GM21390 (cell line): Measurements from ENCODE around the gene PDXDC1.
"Not testable (repeated sequence)": the region's sequence is repeated elsewhere in the genome, so short reads cannot be mapped to it uniquely, and the experiment has no call there.

ENCODE experiments used
- ATAC-seq: cut with Tn5 transposase; IDR thresholded peaks from one replicate; pipeline ENCODE4 v1.9.1; 2021; ENCODE audit not compliant: unreplicated experiment

PDXDC1 gene

GRCh38 chr16:15130256-15130932 is 155.6 kb downstream of the PDXDC1 start:
- not testable (repeated sequence) for ATAC-seq

GRCh38 chr16:15130943-15131700 is 156.3 kb downstream of the PDXDC1 start:
- ATAC-seq, result not testable (repeated sequence)

- ATAC-seq, result not testable (repeated sequence)
Observed at GRCh38 chr16:15132719-15133428, 158.0 kb downstream of the PDXDC1 start.

- not testable (repeated sequence) for ATAC-seq
Observed at GRCh38 chr16:15133554-15133953, 158.7 kb downstream of the PDXDC1 start.

GRCh38 chr16:15134752-15135482 is 160.1 kb downstream of the PDXDC1 start:
- ATAC-seq, result not testable (repeated sequence)

GRCh38 chr16:15135483-15136360 is 160.9 kb downstream of the PDXDC1 start:
- ATAC-seq, result not testable (repeated sequence)

- not testable (repeated sequence) for ATAC-seq
Observed at GRCh38 chr16:15137514-15137913, 162.7 kb downstream of the PDXDC1 start.

- not testable (repeated sequence) for ATAC-seq
Observed at GRCh38 chr16:15140444-15141365, 165.9 kb downstream of the PDXDC1 start.

- no peak for ATAC-seq
Observed at GRCh38 chr16:15141586-15141985, 166.8 kb downstream of the PDXDC1 start.

- not testable (repeated sequence) for ATAC-seq
Observed at GRCh38 chr16:15142107-15142890, 167.5 kb downstream of the PDXDC1 start.

GRCh38 chr16:15142891-15143600 is 168.2 kb downstream of the PDXDC1 start:
- ATAC-seq, result not testable (repeated sequence)

- ATAC-seq, result not testable (repeated sequence)
Observed at GRCh38 chr16:15143601-15144091, 168.8 kb downstream of the PDXDC1 start.

GRCh38 chr16:15144092-15144631 is 169.3 kb downstream of the PDXDC1 start:
- not testable (repeated sequence) for ATAC-seq

GRCh38 chr16:15144781-15145417 is 170.1 kb downstream of the PDXDC1 start:
- not testable (repeated sequence) for ATAC-seq

- ATAC-seq, result not testable (repeated sequence)
Observed at GRCh38 chr16:15145418-15146263, 170.8 kb downstream of the PDXDC1 start.

- ATAC-seq, result not testable (repeated sequence)
Observed at GRCh38 chr16:15146264-15146662, 171.4 kb downstream of the PDXDC1 start.
